ENCODE results near the gene KEL.

KEL gene

GRCh38 chr7:142932386-142933091 is 29.6 kb downstream of the KEL start:
- in situ Hi-C loops (cut with MboI; ENCODE audit: low sequenced_read_pairs), result no loop called here

- in situ Hi-C loops (cut with MboI; ENCODE audit: low sequenced_read_pairs), result no loop called here
Measured at GRCh38 chr7:142930126-142930730, 31.9 kb downstream of the KEL start.

GRCh38 chr7:142927949-142928348 is 34.2 kb downstream of the KEL start:
- in situ Hi-C loops (cut with MboI; ENCODE audit: low sequenced_read_pairs), result no loop called here

DNA sequence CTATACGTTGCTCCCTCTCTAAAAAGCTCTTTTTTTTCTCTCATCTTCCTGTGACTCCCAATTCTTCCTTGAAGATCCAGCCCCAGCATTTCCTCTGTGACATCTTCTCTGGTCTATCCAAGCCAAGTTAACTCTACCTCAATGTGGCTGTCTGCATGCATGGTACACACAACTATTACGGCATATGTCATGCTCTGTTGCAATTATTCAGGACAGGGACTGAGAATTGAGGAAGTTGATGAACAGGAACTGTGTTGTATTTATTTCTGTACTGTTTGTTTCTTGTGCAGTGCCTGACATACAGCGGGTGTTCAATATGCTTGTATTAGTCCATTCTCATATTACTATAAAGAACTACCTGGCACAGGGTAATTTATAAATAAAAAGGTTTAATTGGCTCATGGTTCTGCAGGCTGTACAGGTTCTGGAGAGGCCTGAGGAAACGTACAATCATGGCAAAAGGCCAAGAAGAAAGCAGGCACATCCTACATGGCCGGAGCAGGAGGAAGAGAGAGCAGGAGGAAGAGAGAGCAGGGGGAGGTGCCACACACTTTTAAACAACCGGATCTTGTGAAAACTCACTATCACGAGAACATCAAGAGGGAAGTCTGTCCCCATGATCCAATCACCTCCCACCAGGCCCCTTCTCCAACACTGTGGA is 34.9 kb downstream of the KEL start:
- in situ Hi-C loops (cut with MboI; ENCODE audit: low sequenced_read_pairs), result no loop called here

GRCh38 chr7:142925413-142925812 is 36.8 kb downstream of the KEL start:
- in situ Hi-C loops (cut with MboI; ENCODE audit: low sequenced_read_pairs), result no loop called here

- in situ Hi-C loops (cut with MboI; ENCODE audit: low sequenced_read_pairs), result no loop called here
Measured at GRCh38 chr7:142923391-142923790, 38.8 kb downstream of the KEL start.

DNA sequence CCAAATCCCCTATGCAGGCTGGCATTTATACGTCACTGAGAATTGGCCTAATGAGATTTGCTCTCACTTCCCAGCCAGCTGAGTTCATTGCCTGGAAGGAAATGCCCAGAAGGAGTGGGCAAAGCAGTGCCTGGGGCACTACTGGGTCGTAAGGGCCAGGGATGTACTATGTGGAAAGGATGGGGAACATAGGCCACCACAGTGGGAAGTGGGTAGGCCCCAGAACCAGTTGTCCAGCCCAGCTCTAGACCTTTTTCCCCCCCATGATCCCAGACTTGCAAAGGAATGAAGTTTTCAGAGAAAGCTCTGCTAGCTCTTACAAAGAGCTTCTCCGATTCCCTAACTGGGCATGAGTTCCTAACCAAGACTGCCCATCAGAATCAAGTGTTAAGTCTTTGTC is 42.5 kb downstream of the KEL start:
- in situ Hi-C loops (cut with MboI; ENCODE audit: low sequenced_read_pairs), result no loop called here

DNA sequence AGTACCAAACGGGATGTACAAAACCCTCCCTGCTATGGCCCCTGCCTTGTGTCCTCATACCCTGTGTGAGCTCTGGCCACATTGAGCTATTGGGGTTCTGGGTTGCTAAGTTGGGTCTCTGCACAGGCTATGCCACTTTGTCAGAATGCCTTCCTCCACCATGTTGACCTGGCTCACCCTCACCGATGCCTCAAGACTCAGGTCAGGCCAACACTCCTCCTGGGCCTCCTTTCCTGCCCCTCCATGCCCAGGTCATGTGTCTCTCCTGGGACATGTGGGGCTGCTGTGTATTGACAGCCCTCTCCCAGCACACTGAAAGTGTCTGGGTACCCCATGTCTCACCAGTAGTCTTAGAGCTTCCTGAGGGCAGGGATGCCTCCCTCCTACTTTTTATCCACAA is 43.3 kb downstream of the KEL start:
- in situ Hi-C loops (cut with MboI; ENCODE audit: low sequenced_read_pairs), result no loop called here

DNA sequence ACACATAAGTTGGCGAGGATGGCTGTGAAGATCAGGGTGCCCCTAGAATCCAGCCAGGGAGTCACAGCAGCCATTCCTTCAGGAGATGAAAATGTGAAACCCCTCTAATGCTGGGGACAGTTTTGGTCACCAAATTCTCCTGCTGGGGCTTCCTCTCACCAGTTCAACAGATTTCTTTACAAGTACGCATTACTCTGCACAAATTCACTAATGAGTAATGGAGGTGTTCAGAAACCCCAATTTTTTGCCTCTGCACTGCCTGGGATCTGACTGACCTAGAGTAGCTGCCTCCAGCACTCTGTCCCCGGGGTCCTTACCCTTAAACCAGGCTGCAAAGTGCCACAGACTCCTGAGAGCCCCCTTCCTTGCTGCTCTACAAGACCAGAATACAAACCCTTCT is 44.7 kb downstream of the KEL start:
- in situ Hi-C loops (cut with MboI; ENCODE audit: low sequenced_read_pairs), result no loop called here

DNA sequence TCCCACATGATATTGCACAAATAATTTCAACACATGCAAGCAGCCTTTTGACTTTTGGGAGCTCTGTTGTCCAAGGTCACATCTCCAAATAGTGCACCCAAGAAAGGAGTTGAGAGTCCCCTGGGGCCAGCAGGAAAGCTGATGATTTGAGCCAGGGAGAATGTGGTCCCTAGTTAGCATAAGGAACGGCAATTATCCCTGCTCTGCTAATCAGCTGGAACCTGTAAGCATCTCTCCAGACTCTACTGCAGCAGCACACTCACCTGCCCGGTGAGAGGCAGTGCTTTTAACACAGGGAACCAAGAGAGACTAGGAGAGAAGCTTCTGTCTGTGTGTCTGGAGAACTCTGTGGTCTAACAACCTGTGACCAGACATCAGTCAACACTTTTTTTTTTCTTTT is 45.7 kb downstream of the KEL start:
- in situ Hi-C loops (cut with MboI; ENCODE audit: low sequenced_read_pairs), result no loop called here

- in situ Hi-C loops (cut with MboI; ENCODE audit: low sequenced_read_pairs), result no loop called here
Measured at GRCh38 chr7:142915315-142915714, 46.8 kb downstream of the KEL start.

- in situ Hi-C loops (cut with MboI; ENCODE audit: low sequenced_read_pairs), result no loop called here
Measured at GRCh38 chr7:142914121-142914520, 48.0 kb downstream of the KEL start.

GRCh38 chr7:142913566-142913965 is 48.6 kb downstream of the KEL start:
- in situ Hi-C loops (cut with MboI; ENCODE audit: low sequenced_read_pairs), result no loop called here

DNA sequence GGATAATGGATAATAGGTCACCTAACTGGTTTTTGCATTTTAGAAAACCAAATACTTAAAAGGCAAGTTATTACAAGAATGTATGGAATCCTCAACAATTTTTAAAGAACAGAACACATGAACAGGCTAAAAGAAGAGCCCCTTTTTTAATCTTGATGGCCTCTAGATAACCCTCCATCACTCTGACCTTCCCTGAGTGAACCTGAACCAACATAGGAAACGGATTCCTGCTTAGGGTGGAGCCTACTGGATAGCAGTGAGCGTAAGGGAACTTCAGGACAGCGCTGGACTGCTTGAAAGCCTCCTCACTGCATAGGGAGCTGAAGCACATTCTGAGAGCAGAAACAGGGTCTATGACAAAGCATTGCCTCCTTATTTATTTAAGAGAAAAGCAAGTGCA is 49.1 kb downstream of the KEL start:
- in situ Hi-C loops (cut with MboI; ENCODE audit: low sequenced_read_pairs), result no loop called here

DNA sequence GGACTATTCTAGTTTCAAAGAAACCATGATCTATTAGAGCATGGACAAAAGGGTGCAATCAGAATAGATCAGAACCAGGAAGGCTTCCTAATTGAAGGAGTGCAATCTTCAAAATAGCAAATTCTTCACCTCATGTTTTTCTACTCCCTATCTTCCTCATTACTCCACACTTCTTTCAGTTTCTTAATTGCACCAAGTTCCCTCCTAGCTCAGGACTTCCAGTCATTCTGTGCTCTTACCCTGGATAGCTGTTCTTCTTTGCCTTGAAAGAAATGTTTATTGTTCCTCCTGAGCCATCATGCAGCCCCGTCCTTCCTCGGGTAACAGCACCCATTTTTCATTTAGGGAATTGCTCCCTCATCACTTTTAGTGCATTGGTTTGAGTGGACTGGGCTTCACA is 51.7 kb downstream of the KEL start:
- in situ Hi-C loops (cut with MboI; ENCODE audit: low sequenced_read_pairs), result no loop called here

DNA sequence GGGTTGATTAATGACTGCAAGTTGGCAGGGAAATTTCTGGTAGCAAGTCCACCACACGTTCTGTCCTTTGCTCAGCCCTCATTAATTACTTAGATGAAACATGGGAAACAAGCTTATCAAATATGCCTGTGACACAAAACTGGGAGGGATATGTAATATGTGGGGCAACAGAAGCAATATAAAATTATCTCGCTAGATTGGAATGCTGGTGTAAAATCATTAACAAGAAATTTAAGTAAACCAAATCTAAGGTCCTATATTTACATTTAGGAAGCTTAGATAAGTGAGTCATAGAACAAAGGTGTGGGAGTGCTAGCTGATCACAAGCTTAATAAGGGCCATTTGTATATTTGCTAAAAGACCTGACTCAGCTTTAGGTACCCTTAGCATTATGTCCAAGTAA is 52.1 kb downstream of the KEL start:
- in situ Hi-C loops (cut with MboI; ENCODE audit: low sequenced_read_pairs), result no loop called here

GRCh38 chr7:142908921-142909890 is 53.0 kb downstream of the KEL start:
- in situ Hi-C loops (cut with MboI; ENCODE audit: low sequenced_read_pairs), result no loop called here

- in situ Hi-C loops (cut with MboI; ENCODE audit: low sequenced_read_pairs), result no loop called here
Measured at GRCh38 chr7:142908290-142908689, 53.9 kb downstream of the KEL start.

- in situ Hi-C loops (cut with MboI; ENCODE audit: low sequenced_read_pairs), result no loop called here
Measured at GRCh38 chr7:142906643-142907042, 55.5 kb downstream of the KEL start.

DNA sequence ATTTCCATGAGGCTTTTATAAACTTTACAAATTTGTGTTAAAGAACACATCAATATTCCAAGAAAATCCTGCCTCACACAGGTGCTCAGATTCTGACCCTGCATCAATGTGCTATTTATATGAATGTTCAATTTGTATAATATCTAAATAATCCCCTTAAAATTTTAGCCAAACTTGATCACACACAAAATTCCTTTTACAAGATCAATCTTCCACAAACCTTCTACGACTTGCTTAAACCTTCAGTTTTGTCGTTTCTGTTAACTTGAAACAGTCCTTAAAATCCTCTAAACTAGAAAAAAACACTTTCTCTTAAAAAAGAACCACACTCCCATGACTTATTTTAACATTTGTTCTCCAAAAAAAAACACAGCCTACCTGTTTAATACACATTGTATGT is 56.4 kb downstream of the KEL start:
- in situ Hi-C loops (cut with MboI; ENCODE audit: low sequenced_read_pairs), result no loop called here

DNA sequence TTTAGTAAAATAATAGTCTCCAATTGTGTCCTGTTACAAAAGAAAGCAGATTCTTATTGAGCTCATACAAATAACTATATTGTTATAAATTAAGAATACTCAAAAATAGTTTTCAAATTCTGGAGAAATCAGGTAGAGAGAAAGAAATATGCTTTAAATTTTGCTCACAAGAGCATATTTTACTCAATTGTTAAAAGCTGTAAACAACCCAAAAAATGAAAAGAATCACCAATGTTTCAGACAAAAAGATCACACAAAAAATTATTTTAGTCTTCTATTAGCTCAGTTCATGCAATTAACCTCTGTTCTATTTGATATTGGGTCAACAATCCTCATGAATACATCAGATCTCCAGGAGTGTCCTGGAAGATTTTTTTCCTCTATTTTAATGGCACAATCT is 58.0 kb downstream of the KEL start:
- in situ Hi-C loops (cut with MboI; ENCODE audit: low sequenced_read_pairs), result no loop called here

Data from HL-60/S4 treated with phorbol 12-myristate 13-acetate at 8.2 ng/mL for 4 days and 3 days (cell line).